GM12878 (cell line): ENCODE results near the gene MYO10. TPM values are rescaled to one million over a fixed set of nuclear protein-coding genes. Genes with fewer than 3 reads are reported as not detected.

ENCODE experiments used
- ATAC-seq: fragments of 200-7000 bp; cut with Tn5 transposase; 3 replicates; pipeline ENCODE4 v1.9.1; 2020; ENCODE audit warnings: mild to moderate bottlenecking, moderate library complexity
- BruUV-seq: library from RNA; stranded (reverse); fragments of 400-500 nt; replicated peaks from 2 replicates; lab custom pipeline; 2021; lab: Mats Ljungman, UMichigan
- CTCF ChIA-PET: fragments of 300-600 bp; sonication (Branson Sonifier 250); formaldehyde crosslinking; extraction: SDS; loops from one replicate; lab custom pipeline; 2021; ENCODE audit warnings: inconsistent platforms; lab: Yijun Ruan, JAX
- POLR2A ChIA-PET: fragments of 350-600 bp; formaldehyde crosslinking; extraction: SDS; loops from one replicate; lab custom pipeline; 2021; ENCODE audit warnings: inconsistent platforms; lab: Charles Lee
- RAD21 ChIA-PET: fragments of 300-600 bp; sonication (Branson Sonifier 250); formaldehyde crosslinking; loops from one replicate; lab custom pipeline; 2023; ENCODE audit warnings: antibody characterized with exemption; ENCODE audit not compliant: unreplicated experiment; lab: Charles Lee
- SMC1A ChIA-PET: fragments of 300-600 bp; sonication (Branson Sonifier 250); formaldehyde crosslinking; loops from one replicate; lab custom pipeline; 2023; ENCODE audit not compliant: unreplicated experiment, uncharacterized antibody; lab: Charles Lee
- DNase-seq: peaks from one replicate; pipeline ENCODE4 v3.0.0-alpha.2; 2011; ENCODE audit warnings: low read depth, low spot score
- FAIRE-seq: peaks from 3 replicates; lab custom pipeline; 2011; peaks lifted over from hg19 to GRCh38; lab: Jason Lieb, UNC
- H2AFZ ChIP-seq: 2 replicates; pipeline ENCODE4 v1.6.0; 2011; ENCODE audit warnings: low read depth, low read length, control low read depth; ENCODE audit not compliant: control insufficient read depth
- H3K27ac ChIP-seq: 2 replicates; pipeline ENCODE4 v1.5.1; 2011; ENCODE audit warnings: control low read depth; ENCODE audit not compliant: control insufficient read depth, insufficient read depth
- H3K27me3 ChIP-seq, 2 experiments: replicated peaks in 1 of 2; 2 replicates each; pipeline versions ENCODE4 v1.6.0 to v1.6.1; 2011; ENCODE audit warnings: low read length in 1 of 2; ENCODE audit not compliant: control insufficient read depth in 2 of 2, insufficient read depth in 2 of 2
- H3K36me3 ChIP-seq, 2 experiments: 2 replicates each; pipeline ENCODE4 v1.5.1; 2011; ENCODE audit warnings: low read length in 1 of 2; ENCODE audit not compliant: control insufficient read depth in 2 of 2, insufficient read depth in 2 of 2
- H3K4me1 ChIP-seq: 2 replicates; pipeline ENCODE4 v1.6.1; 2011; ENCODE audit warnings: mild to moderate bottlenecking, low read length, moderate library complexity, mixed read lengths; ENCODE audit not compliant: control insufficient read depth, insufficient read depth
- H3K4me2 ChIP-seq: 2 replicates; pipeline ENCODE4 v1.6.0; 2011; ENCODE audit warnings: control low read depth; ENCODE audit not compliant: control insufficient read depth, insufficient read depth
- H3K4me3 ChIP-seq: fragments of 200-600 bp; sonication (generic); 2 replicates; pipeline ENCODE4 v1.5.1; 2016
- H3K79me2 ChIP-seq: 2 replicates; pipeline ENCODE4 v1.6.0; 2011; ENCODE audit warnings: low read length; ENCODE audit not compliant: control insufficient read depth, insufficient read depth
- H3K9ac ChIP-seq: 2 replicates; pipeline ENCODE4 v1.8.0; 2011; ENCODE audit warnings: low read length, control low read depth, mixed read lengths; ENCODE audit not compliant: control insufficient read depth, insufficient read depth
- H3K9me3 ChIP-seq: replicated peaks from 3 replicates; pipeline ENCODE4 v1.5.1; 2011; ENCODE audit warnings: mild to moderate bottlenecking, low read length; ENCODE audit not compliant: control insufficient read depth, insufficient read depth
- H4K20me1 ChIP-seq: 2 replicates; pipeline ENCODE4 v1.6.0; 2011; ENCODE audit not compliant: control insufficient read depth, insufficient read depth
- CBX3 ChIP-seq: fragments of 200-600 bp; sonication (generic); IDR thresholded peaks from 2 replicates; pipeline ENCODE4 v1.6.1; 2016; ENCODE audit warnings: low read depth, borderline replicate concordance
- CEBPB ChIP-seq, 2 experiments: fragments of 150-350 bp in 1 of 2; IDR thresholded peaks; 2 replicates each; pipeline ENCODE4 v1.6.1; 2012 to 2014; ENCODE audit warnings: low read depth in 2 of 2, low read length in 2 of 2, borderline replicate concordance in 1 of 2, inconsistent platforms in 1 of 2
- ESRRA ChIP-seq: IDR thresholded peaks from 2 replicates; pipeline ENCODE4 v1.6.1; 2012; ENCODE audit warnings: mild to moderate bottlenecking, low read length, improper control_type of control experiment
- LARP7 ChIP-seq: fragments of 450-650 bp; IDR thresholded peaks from 2 replicates; pipeline ENCODE4 v1.6.1; 2017; ENCODE audit warnings: mild to moderate bottlenecking
- PAX8 ChIP-seq: fragments of 450-650 bp; IDR thresholded peaks from 2 replicates; pipeline ENCODE4 v1.6.1; 2017; ENCODE audit warnings: mild to moderate bottlenecking, moderate library complexity
- SMARCA5 ChIP-seq: fragments of 450-650 bp; IDR thresholded peaks from 2 replicates; pipeline ENCODE4 v1.6.1; 2017; ENCODE audit warnings: mild to moderate bottlenecking
- SRF ChIP-seq, 2 experiments: IDR thresholded peaks; 2 replicates each; pipeline ENCODE4 v1.6.1; 2011; ENCODE audit warnings: low read depth in 2 of 2, low read length in 2 of 2, mild to moderate bottlenecking in 1 of 2, moderate library complexity in 1 of 2
- WRNIP1 ChIP-seq: IDR thresholded peaks from 2 replicates; pipeline ENCODE4 v1.6.1; 2011; ENCODE audit warnings: low read depth, low read length, improper control_type of control experiment, borderline replicate concordance
- YY1 ChIP-seq: IDR thresholded peaks from 2 replicates; pipeline ENCODE4 v1.6.1; 2011; ENCODE audit warnings: low read depth, mild to moderate bottlenecking, low read length
- WGBS: methylation state at CpG from one replicate; pipeline ENCODE4 v1.1.6; 2016; ENCODE audit warnings: low lambda C conversion rate; ENCODE audit not compliant: insufficient replicate concordance, insufficient coverage; ENCODE audit errors: missing lambda C conversion rate; 5-methylcytosine and 5-hydroxymethylcytosine counted together
- in situ Hi-C: fragments of 300-500 bp; cut with MboI; formaldehyde crosslinking; loops from 9 replicates; pipeline ENCODE4 v1.14.3; 2018; ENCODE audit warnings: mixed read lengths
- intact Hi-C: fragments of 100-400 bp; cut with micrococcal nuclease; formaldehyde crosslinking; loops from one replicate; pipeline ENCODE4 v1.14.2; 2022; ENCODE audit not compliant: unreplicated experiment
- polyA plus RNA-seq, 11 experiments: library from polyadenylated mRNA; depleted of rRNA in 4 of 11; unstranded in 6 of 11; stranded (reverse) in 5 of 11; fragments of >200 nt; fragmentation: Nextera tagmentation in 4 of 11; fragmentation: Illumina TruSeq in 1 of 11; extraction: Ambion mirVana in 4 of 11; extraction: Trizol in 1 of 11; gene quantifications; 1 replicate in 1 of 11; 2 replicates in 10 of 11; pipeline versions ENCODE4 v1.2.1 to v1.2.3, GENCODE V29; 2011 to 2016; ENCODE audit warnings: inconsistent platforms in 2 of 11, missing spikeins in 2 of 11, low read depth in 1 of 11
- total RNA-seq, 4 experiments: library from RNA; depleted of rRNA in 3 of 4; stranded (reverse); fragments of >200 nt in 3 of 4; fragmentation: Illumina TruSeq in 1 of 4; extraction: Trizol in 1 of 4; gene quantifications; 2 replicates each; pipeline versions ENCODE4 v1.2.1 to v1.2.3, GENCODE V29; 2013 to 2021
- TF ChIP-seq, protein P1 (sequence below): fragments of 450-650 bp; IDR thresholded peaks from 2 replicates; pipeline ENCODE4 v1.6.1; 2017; ENCODE audit warnings: low read depth, mild to moderate bottlenecking, moderate library complexity

Gene MYO10
- total and polyA plus RNA-seq, 10 of the 15 experiments (the other 5 are each of a cell fraction or from before 2014, with no cell fraction given): 0.02 to 0.77 (median 0.17) TPM

DNA sequence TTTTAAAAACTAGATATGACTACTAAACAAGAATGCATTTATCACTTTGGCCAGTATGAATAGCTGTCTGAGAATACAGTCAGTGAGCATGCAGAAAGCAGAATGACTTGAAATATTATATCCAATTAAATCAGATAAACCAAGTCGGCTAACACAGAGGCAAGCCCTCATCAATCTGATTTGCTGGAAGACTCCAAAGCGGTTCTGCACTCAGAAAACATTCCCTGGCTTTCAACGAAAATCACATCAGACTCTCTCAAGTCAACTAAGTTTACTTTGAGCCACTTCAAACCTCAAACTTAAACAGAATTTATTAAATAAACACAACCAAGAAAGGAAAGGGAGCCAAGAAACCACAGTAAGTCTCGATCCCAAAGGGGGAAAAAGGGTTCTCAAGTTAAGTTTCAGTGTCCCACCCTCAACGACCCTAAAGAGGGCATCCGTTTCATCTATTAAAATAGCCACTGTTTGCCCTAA, 1.4 kb downstream of the MYO10 start:
- ATAC-seq (0 out of 3 replicates have a peak, but pooled peaks have one; percentile 3), DNase-seq (no peak)
- Histone ChIP-seq H3K4me1 (no peaks in the 10 kb centered on the region), H2AFZ (no peak overlapping the region), H3K9ac (no peak overlapping the region), H3K36me3 (no peaks in the 10 kb centered on the region), H3K9me3 (no peaks in the 10 kb centered on the region; the same call in 2 of the 3 replicates), H4K20me1 (no peaks in the 10 kb centered on the region), H3K27me3 (peaks cover 0 to 29% of the 10 kb centered on the region in 2 experiments; a peak in 2 of 4 replicates)
- intact Hi-C loops: loop anchor here (1.0 to 5.0 kb wide), 3 partner anchors 142 to 255 kb away; no protein-coding TSS in a partner anchor
- 4% methylated on average over 6 of the region's 6 CpGs for WGBS
- ChIA-PET CTCF (no interaction called here), SMC1A (no interaction called here)
- TF ChIP-seq LARP7 (no peak), CBX3 (no peak), ESRRA (no peak), PAX8 (no peak), SMARCA5 (no peak), SRF (IDR thresholded peaks at IDR 0.05; ENCODE audit: low read depth in 2 of 2, low read length in 2 of 2) (no peak), CEBPB (IDR thresholded peaks at IDR 0.05; ENCODE audit: borderline replicate concordance in 1 of 2, low read depth in 2 of 2, low read length in 2 of 2) (no peak), YY1 (no peak), WRNIP1 (no peak)
- TF ChIP-seq, protein P1, sequence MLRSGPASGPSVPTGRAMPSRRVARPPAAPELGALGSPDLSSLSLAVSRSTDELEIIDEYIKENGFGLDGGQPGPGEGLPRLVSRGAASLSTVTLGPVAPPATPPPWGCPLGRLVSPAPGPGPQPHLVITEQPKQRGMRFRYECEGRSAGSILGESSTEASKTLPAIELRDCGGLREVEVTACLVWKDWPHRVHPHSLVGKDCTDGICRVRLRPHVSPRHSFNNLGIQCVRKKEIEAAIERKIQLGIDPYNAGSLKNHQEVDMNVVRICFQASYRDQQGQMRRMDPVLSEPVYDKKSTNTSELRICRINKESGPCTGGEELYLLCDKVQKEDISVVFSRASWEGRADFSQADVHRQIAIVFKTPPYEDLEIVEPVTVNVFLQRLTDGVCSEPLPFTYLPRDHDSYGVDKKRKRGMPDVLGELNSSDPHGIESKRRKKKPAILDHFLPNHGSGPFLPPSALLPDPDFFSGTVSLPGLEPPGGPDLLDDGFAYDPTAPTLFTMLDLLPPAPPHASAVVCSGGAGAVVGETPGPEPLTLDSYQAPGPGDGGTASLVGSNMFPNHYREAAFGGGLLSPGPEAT: no peak
- TF ChIP-seq, all 136 proteins: peak for 0
- Histone ChIP-seq H3K4me3 (no peak overlapping the region), H3K79me2 (no peaks in the 10 kb centered on the region), H3K27ac (no peak overlapping the region), H3K4me2 (no peak overlapping the region)
- no TSS peak for BruUV-seq
- ChIA-PET POLR2A (no interaction called here), RAD21 (no interaction called here)
- in situ Hi-C loops: loop anchor here (10.0 kb wide), 1 partner anchor 250 kb away; no protein-coding TSS in a partner anchor
- FAIRE-seq: no peak
